Stimulated activated CD4-positive, alpha-beta T cell treated with anti-CD3 and anti-CD28 coated beads, Interleukin-15, amount 100 ng/mL, for 1 hour (primary cell): ENCODE measurements around the gene HP1BP3.

Experiments
- DNase-seq, 2 donors: peaks; one replicate each; pipeline ENCODE4 v3.0.0-alpha.2; 2020; ENCODE audit warnings: low read depth in 1 of 2, low spot score in 1 of 2

The HP1BP3 gene

GRCh38 chr1:20712215-20712577 lies 74.9 kb downstream of the HP1BP3 start:
- no peak for DNase-seq

- no peak for DNase-seq
Observed at GRCh38 chr1:20711285-20712214, 75.6 kb downstream of the HP1BP3 start.

GRCh38 chr1:20710469-20711284 lies 76.4 kb downstream of the HP1BP3 start:
- no peak for DNase-seq

- DNase-seq, result no peak
Observed at GRCh38 chr1:20709868-20710267, 77.2 kb downstream of the HP1BP3 start.

GRCh38 chr1:20708891-20709290 lies 78.2 kb downstream of the HP1BP3 start:
- no peak for DNase-seq

GRCh38 chr1:20708057-20708456 lies 79.0 kb downstream of the HP1BP3 start:
- no peak for DNase-seq

- DNase-seq, result no peak
Observed at GRCh38 chr1:20706841-20707240, 80.3 kb downstream of the HP1BP3 start.

GRCh38 chr1:20705203-20705755 lies 81.8 kb downstream of the HP1BP3 start:
- DNase-seq, result no peak

GRCh38 chr1:20704390-20705202 lies 82.5 kb downstream of the HP1BP3 start:
- DNase-seq, result no peak

- no peak for DNase-seq
Observed at GRCh38 chr1:20703124-20703756, 83.9 kb downstream of the HP1BP3 start.

GRCh38 chr1:20702416-20702815 lies 84.7 kb downstream of the HP1BP3 start:
- no peak for DNase-seq

- no peak for DNase-seq
Observed at GRCh38 chr1:20701847-20702246, 85.3 kb downstream of the HP1BP3 start.

GRCh38 chr1:20701446-20701845 lies 85.7 kb downstream of the HP1BP3 start:
- no peak for DNase-seq

GRCh38 chr1:20700636-20701215 lies 86.4 kb downstream of the HP1BP3 start:
- DNase-seq, result no peak

GRCh38 chr1:20699558-20699957 lies 87.5 kb downstream of the HP1BP3 start:
- no peak for DNase-seq

GRCh38 chr1:20698195-20698910 lies 88.8 kb downstream of the HP1BP3 start:
- no peak for DNase-seq

GRCh38 chr1:20697563-20697962 lies 89.5 kb downstream of the HP1BP3 start:
- no peak for DNase-seq

- DNase-seq, result peak; percentile 46 to 64
Observed at GRCh38 chr1:20696397-20697333, 90.4 kb downstream of the HP1BP3 start.
